Endothelial cell of umbilical vein (primary cell): ENCODE results near the gene BANF2. TPM values are rescaled to one million over a fixed set of nuclear protein-coding genes. Genes with fewer than 3 reads are reported as not detected.

ENCODE experiments used
- BruUV-seq: library from RNA; stranded (reverse); fragments of 400-500 nt; replicated peaks from 2 replicates; lab custom pipeline; 2021; lab: Mats Ljungman, UMichigan
- CTCF ChIA-PET: fragments of 300-600, 350-600 bp; sonication (Branson Sonifier 250); formaldehyde crosslinking; loops from one replicate; lab custom pipeline; 2021; ENCODE audit warnings: antibody characterized with exemption, inconsistent platforms; lab: Charles Lee
- POLR2A ChIA-PET: fragments of 300-600, 350-600 bp; sonication (Branson Sonifier 250); formaldehyde crosslinking; loops from one replicate; lab custom pipeline; 2021; ENCODE audit warnings: antibody characterized with exemption, inconsistent platforms; lab: Charles Lee
- DNase-seq: peaks from one replicate; pipeline ENCODE4 v3.0.0-alpha.2; 2011; ENCODE audit warnings: low read depth, low spot score
- FAIRE-seq: peaks from 2 replicates; lab custom pipeline; 2011; peaks lifted over from hg19 to GRCh38; lab: Jason Lieb, UNC
- H2AFZ ChIP-seq: 2 replicates; pipeline ENCODE4 v1.6.0; 2012; ENCODE audit warnings: low read depth, low read length, control low read depth, inconsistent platforms
- H3K27ac ChIP-seq: 2 replicates; pipeline ENCODE4 v1.5.1; 2011; ENCODE audit warnings: low read depth, mild to moderate bottlenecking, control low read depth, low read length, moderate library complexity; ENCODE audit not compliant: insufficient read depth
- H3K27me3 ChIP-seq, 2 experiments: 2 replicates each; pipeline versions ENCODE4 v1.6.0 to v1.6.1; 2011; ENCODE audit warnings: low read length in 2 of 2, mixed read lengths in 1 of 2; ENCODE audit not compliant: control insufficient read depth in 2 of 2, insufficient read depth in 2 of 2
- H3K36me3 ChIP-seq, 2 experiments: 2 replicates in 1 of 2; 3 replicates in 1 of 2; pipeline ENCODE4 v1.5.1; 2011; ENCODE audit warnings: low read length in 2 of 2, mild to moderate bottlenecking in 1 of 2, moderate library complexity in 1 of 2; ENCODE audit not compliant: control insufficient read depth in 2 of 2, insufficient read depth in 2 of 2; ENCODE audit errors: extremely low read depth in 1 of 2
- H3K4me1 ChIP-seq: 3 replicates; pipeline ENCODE4 v1.5.1; 2011; ENCODE audit warnings: mild to moderate bottlenecking, low read length; ENCODE audit not compliant: control insufficient read depth, insufficient read depth; ENCODE audit errors: extremely low read depth
- H3K4me2 ChIP-seq: 2 replicates; pipeline ENCODE4 v1.6.1; 2011; ENCODE audit warnings: low read length, control low read depth, mixed read lengths; ENCODE audit not compliant: insufficient read depth
- H3K4me3 ChIP-seq, 3 experiments: fragments of 200-600 bp in 1 of 3; sonication (generic), shearing (Covaris generic) in 1 of 3; replicated peaks in 1 of 3; 2 replicates each; pipeline ENCODE4 v1.5.1; 2011 to 2016; ENCODE audit warnings: control low read depth in 3 of 3, low read length in 3 of 3, mild to moderate bottlenecking in 2 of 3, inconsistent platforms in 1 of 3, low read depth in 1 of 3, moderate library complexity in 1 of 3; ENCODE audit not compliant: insufficient read depth in 1 of 3
- H3K79me2 ChIP-seq: 2 replicates; pipeline ENCODE4 v1.6.0; 2012; ENCODE audit warnings: low read length, inconsistent platforms; ENCODE audit not compliant: control insufficient read depth, insufficient read depth
- H3K9ac ChIP-seq: replicated peaks from 2 replicates; pipeline ENCODE3; 2011; ENCODE audit warnings: low read length, control low read depth; ENCODE audit not compliant: insufficient read depth; ENCODE audit errors: extremely low read depth
- H3K9me1 ChIP-seq: replicated peaks from 3 replicates; pipeline ENCODE4 v1.6.0; 2011; ENCODE audit warnings: mild to moderate bottlenecking, low read length; ENCODE audit not compliant: control insufficient read depth, insufficient read depth; ENCODE audit errors: extremely low read depth
- H3K9me3 ChIP-seq: replicated peaks from 2 replicates; pipeline ENCODE4 v1.5.1; 2012; ENCODE audit warnings: low read length, inconsistent platforms; ENCODE audit not compliant: control insufficient read depth, insufficient read depth
- H4K20me1 ChIP-seq: replicated peaks from 2 replicates; pipeline ENCODE3; 2011; ENCODE audit warnings: mild to moderate bottlenecking, low read length; ENCODE audit not compliant: control insufficient read depth, insufficient read depth; ENCODE audit errors: extremely low read depth
- FOS ChIP-seq: IDR thresholded peaks from 2 replicates; pipeline ENCODE4 v1.6.1; 2011; ENCODE audit warnings: mild to moderate bottlenecking, low read length, moderate library complexity, borderline replicate concordance; ENCODE audit not compliant: insufficient read depth
- GATA2 ChIP-seq: IDR thresholded peaks from 2 replicates; pipeline ENCODE4 v1.7.0; 2011; ENCODE audit warnings: low read depth, mild to moderate bottlenecking, moderate library complexity, mixed read lengths, low read length; ENCODE audit not compliant: insufficient read length, insufficient read depth
- JUN ChIP-seq: IDR thresholded peaks from 2 replicates; pipeline ENCODE4 v1.6.1; 2011; ENCODE audit warnings: borderline replicate concordance, low read depth; ENCODE audit not compliant: insufficient read length, insufficient read depth
- POLR2A ChIP-seq: IDR thresholded peaks from 2 replicates; pipeline ENCODE4 v1.6.1; 2012; ENCODE audit warnings: low read depth, mild to moderate bottlenecking, control low read depth, low read length
- POLR2AphosphoS5 ChIP-seq: IDR thresholded peaks from 2 replicates; pipeline ENCODE4 v1.6.1; 2012; ENCODE audit warnings: low read depth, mild to moderate bottlenecking, control low read depth, low read length, moderate library complexity; ENCODE audit not compliant: insufficient read depth
- dilution Hi-C: fragments of 300-500 bp; cut with MboI; formaldehyde crosslinking; loops from one replicate; pipeline ENCODE4 v1.15.0; 2019; ENCODE audit warnings: low sequenced_read_pairs; ENCODE audit not compliant: extremely low pct_ligation_motif_present
- intact Hi-C: fragments of 100-400 bp; cut with micrococcal nuclease; formaldehyde crosslinking; loops from one replicate; pipeline ENCODE4 v1.10.0; 2022
- polyA plus RNA-seq, 4 experiments: library from polyadenylated mRNA; depleted of rRNA in 3 of 4; stranded (reverse) in 3 of 4; unstranded in 1 of 4; fragments of >200 nt; gene quantifications; 2 replicates each; pipeline versions ENCODE4 v1.2.1 to v1.2.3, GENCODE V29; 2011 to 2012; ENCODE audit warnings: missing spikeins in 1 of 4
- total RNA-seq: library from RNA; stranded (reverse); gene quantifications from 2 replicates; pipeline ENCODE4 v1.2.3, GENCODE V29; 2021
- TF ChIP-seq, protein P1 (sequence below): IDR thresholded peaks from 2 replicates; pipeline ENCODE4 v1.6.1; 2011; ENCODE audit not compliant: insufficient read depth, insufficient read length

Gene BANF2
- total and polyA plus RNA-seq, 2 donors (not counting 3 experiments of a cell fraction or from before 2014, with no cell fraction given), result not detected

DNA sequence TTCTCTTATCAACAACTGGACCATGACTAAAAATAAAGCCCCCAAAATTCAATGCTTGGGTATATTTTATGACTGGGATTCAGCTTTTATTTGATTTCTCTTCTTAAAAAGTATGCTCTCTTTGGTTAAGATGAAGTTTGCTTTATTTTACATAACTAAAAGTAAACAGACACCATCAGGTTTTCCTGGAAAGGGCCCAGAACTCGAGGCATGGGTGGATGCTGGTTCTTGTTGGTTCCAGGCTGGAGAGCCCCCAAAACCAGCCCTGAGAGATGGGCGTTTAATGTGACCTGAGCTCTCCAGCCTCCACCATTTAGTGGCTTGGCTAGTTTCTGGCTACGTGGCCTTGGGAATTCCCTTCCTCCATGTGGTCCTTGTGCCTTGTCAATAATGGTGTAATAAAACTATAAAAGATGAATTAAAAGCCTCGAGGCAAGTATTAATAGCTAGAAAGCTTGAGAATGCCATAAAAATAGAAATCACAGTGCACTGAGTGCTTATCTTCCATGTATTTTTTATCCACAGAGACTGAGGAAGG lies 34.1 kb downstream of the BANF2 start:
- BruUV-seq, result no TSS peak
- Histone ChIP-seq H3K27me3 (peaks cover 4 to 5% of the 10 kb centered on the region in 2 experiments), H3K9ac (no peak overlapping the region), H3K9me1 (no peaks in the 10 kb centered on the region), H3K36me3 (no peaks in the 10 kb centered on the region), H3K9me3 (no peaks in the 10 kb centered on the region), H4K20me1 (no peaks in the 10 kb centered on the region), H3K79me2 (no peaks in the 10 kb centered on the region), H3K4me1 (peaks cover 7% of the 10 kb centered on the region), H3K27ac (no peak overlapping the region), H2AFZ (no peak overlapping the region), H3K4me3 (no peak overlapping the region), H3K4me2 (no peak overlapping the region)
- TF ChIP-seq, protein P1, sequence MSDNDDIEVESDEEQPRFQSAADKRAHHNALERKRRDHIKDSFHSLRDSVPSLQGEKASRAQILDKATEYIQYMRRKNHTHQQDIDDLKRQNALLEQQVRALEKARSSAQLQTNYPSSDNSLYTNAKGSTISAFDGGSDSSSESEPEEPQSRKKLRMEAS, result no peak
- TF ChIP-seq FOS (no peak), JUN (no peak), GATA2 (no peak)
- DNase-seq (no peak), FAIRE-seq (no peak)
- CTCF ChIA-PET, result interaction anchor here (1.4 kb wide), 1 partner anchor 51 kb away, joined by 3 read pairs; no protein-coding TSS in a partner anchor
- intact Hi-C loops, result no loop called here
- dilution Hi-C loops, result no loop called here
- POLR2A ChIA-PET, result no interaction called here

DNA sequence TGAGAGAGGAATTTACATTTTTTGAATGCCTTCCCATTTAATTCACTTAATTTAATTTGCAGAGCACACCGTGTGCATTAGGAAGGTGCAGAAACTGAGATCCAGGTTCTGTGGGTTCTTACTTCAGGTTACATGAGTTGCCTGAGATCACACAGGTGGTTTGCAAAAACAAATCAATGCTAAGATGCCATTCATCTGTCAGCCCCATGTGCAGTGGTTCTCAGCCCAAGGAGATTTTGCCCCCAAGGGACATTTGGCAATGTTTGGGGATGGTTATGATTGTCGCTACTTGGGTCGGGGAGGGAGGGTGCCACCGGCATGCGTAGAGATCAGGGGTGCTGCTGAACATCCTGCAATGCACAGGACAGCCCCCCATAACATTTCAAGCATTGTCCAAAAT lies 34.6 kb downstream of the BANF2 start:
- no peaks in the 10 kb centered on the region for H3K9me1 ChIP-seq
- no TSS peak for BruUV-seq
- H3K4me1 ChIP-seq, result peaks cover 7% of the 10 kb centered on the region
- TF ChIP-seq POLR2AphosphoS5 (no peak), POLR2A (no peak)
- no peaks in the 10 kb centered on the region for H4K20me1 ChIP-seq
- H3K79me2 ChIP-seq, result no peaks in the 10 kb centered on the region
- H2AFZ ChIP-seq, result no peak overlapping the region
- DNase-seq (no peak), FAIRE-seq (no peak)
- H3K36me3 ChIP-seq, result no peaks in the 10 kb centered on the region
- ChIA-PET CTCF (interaction anchor here (1.4 kb wide), 1 partner anchor 52 kb away, joined by 3 read pairs; no protein-coding TSS in a partner anchor), POLR2A (no interaction called here)
- no peak overlapping the region for H3K9ac ChIP-seq
- no peaks in the 10 kb centered on the region for H3K9me3 ChIP-seq
- H3K4me3 ChIP-seq, result no peak overlapping the region
- no peak overlapping the region for H3K4me2 ChIP-seq
- no peak overlapping the region for H3K27ac ChIP-seq
- H3K27me3 ChIP-seq, result peaks cover 2 to 3% of the 10 kb centered on the region in 2 experiments
- dilution Hi-C loops, result no loop called here
- intact Hi-C loops, result no loop called here
